ENCODE data around the gene PCYT1B.

- TF ChIP-seq CTCF (IDR thresholded peaks at IDR 0.05 in 4 of 5, conservative IDR thresholded peaks at IDR 0.05 in 1 of 5) = no peak
- no peak for TF ChIP-seq POLR2A (IDR thresholded peaks at IDR 0.05)
Observed at GRCh38 chrX:24684048-24684447, 36.9 kb upstream of the PCYT1B start.

All from gastrocnemius medialis (tissue), 4 donors.